Subcutaneous adipose tissue (tissue), 4 donors: ENCODE measurements around the gene COBL. TPM values are rescaled to one million over a fixed set of nuclear protein-coding genes. Genes with fewer than 3 reads are reported as not detected.

Source experiments
- total RNA-seq, 4 donors: library from RNA; depleted of rRNA; stranded (reverse); fragments of >200 nt; gene quantifications; one replicate each; pipeline ENCODE4 v1.1.0, GENCODE V29; 2016
- TF ChIP-seq, protein P1 (sequence below): fragments of 450-650 bp; IDR thresholded peaks from one replicate; pipeline ENCODE4 v1.5.1; 2016; ENCODE audit warnings: low read depth, mild to moderate bottlenecking, control low read depth, antibody characterized with exemption, moderate library complexity

The COBL gene
- total RNA-seq, 4 donors from 2014 or later: 0.51 to 1.8 (median 0.93) TPM

DNA sequence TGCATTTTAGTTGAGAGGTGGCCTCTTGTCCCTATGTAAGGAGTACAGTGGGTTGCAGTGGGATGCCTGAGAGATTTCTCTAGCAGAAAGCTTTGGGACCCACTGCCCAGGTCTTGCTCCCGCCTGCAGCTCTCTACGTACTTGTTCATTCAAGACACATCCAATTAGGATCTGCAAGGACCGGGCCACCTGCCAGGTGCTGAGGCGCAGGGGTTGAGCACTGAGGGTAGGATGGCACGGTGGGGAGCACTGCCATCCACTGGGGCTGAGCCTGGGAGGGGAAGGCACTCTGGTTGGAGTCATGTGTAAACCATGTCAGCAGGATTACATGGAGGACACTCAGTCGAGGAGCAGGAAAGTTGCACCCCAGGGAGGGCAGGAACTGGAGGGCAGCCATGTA is 342.8 kb downstream of the COBL start:
- TF ChIP-seq, protein P1, sequence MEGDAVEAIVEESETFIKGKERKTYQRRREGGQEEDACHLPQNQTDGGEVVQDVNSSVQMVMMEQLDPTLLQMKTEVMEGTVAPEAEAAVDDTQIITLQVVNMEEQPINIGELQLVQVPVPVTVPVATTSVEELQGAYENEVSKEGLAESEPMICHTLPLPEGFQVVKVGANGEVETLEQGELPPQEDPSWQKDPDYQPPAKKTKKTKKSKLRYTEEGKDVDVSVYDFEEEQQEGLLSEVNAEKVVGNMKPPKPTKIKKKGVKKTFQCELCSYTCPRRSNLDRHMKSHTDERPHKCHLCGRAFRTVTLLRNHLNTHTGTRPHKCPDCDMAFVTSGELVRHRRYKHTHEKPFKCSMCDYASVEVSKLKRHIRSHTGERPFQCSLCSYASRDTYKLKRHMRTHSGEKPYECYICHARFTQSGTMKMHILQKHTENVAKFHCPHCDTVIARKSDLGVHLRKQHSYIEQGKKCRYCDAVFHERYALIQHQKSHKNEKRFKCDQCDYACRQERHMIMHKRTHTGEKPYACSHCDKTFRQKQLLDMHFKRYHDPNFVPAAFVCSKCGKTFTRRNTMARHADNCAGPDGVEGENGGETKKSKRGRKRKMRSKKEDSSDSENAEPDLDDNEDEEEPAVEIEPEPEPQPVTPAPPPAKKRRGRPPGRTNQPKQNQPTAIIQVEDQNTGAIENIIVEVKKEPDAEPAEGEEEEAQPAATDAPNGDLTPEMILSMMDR: no peak

- TF ChIP-seq, protein P1: no peak
These were observed 346.5 kb downstream of the COBL start for GRCh38 chr7:50970092-50970491.
